SU-DHL-6 (cell line): ENCODE results near the gene APOB.

ENCODE experiments used
- CTCF ChIP-seq: fragments of 200-600 bp; sonication (generic); IDR thresholded peaks from one replicate; pipeline ENCODE4 v1.5.1; 2017; ENCODE audit warnings: antibody characterized with exemption, mild to moderate bottlenecking, low read length, moderate library complexity; ENCODE audit not compliant: insufficient read depth, poor library complexity, severe bottlenecking
- EZH2phosphoT487 ChIP-seq: fragments of 200-600 bp; sonication (generic), shearing (Covaris generic); conservative IDR thresholded peaks from 2 replicates; pipeline ENCODE4 v1.6.1; 2018; ENCODE audit warnings: mild to moderate bottlenecking, antibody characterized with exemption, low read length, moderate library complexity, mixed read lengths

GRCh38 chr2:21042958-21043743, 722 bp downstream of the APOB start:
- TF ChIP-seq CTCF (peak; percentile 85), EZH2phosphoT487 (no peak)
